ENCODE results near the gene MIXL1.

DNA sequence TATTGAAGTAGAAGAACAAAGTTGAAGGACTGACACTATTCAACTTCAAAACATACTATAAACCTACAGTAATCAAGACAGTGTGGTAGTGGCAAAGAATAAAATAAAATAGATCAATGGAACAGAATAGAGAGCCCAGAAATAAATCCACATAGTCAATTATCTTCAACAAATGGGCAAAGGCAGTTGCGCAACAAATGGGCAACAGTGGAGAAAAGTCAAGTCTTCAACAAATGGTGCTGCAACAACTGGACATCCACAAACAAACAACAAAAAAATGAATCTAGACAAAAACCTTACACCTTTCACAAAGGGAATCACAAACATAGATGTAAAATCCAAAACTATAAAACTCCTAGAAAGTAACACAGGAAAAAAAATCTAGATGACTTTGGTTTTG, 38.4 kb downstream of the MIXL1 start:
- TF ChIP-seq, protein P1, sequence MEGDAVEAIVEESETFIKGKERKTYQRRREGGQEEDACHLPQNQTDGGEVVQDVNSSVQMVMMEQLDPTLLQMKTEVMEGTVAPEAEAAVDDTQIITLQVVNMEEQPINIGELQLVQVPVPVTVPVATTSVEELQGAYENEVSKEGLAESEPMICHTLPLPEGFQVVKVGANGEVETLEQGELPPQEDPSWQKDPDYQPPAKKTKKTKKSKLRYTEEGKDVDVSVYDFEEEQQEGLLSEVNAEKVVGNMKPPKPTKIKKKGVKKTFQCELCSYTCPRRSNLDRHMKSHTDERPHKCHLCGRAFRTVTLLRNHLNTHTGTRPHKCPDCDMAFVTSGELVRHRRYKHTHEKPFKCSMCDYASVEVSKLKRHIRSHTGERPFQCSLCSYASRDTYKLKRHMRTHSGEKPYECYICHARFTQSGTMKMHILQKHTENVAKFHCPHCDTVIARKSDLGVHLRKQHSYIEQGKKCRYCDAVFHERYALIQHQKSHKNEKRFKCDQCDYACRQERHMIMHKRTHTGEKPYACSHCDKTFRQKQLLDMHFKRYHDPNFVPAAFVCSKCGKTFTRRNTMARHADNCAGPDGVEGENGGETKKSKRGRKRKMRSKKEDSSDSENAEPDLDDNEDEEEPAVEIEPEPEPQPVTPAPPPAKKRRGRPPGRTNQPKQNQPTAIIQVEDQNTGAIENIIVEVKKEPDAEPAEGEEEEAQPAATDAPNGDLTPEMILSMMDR (IDR thresholded peaks at IDR 0.05): no peak
- TF ChIP-seq EZH2 (IDR thresholded peaks at IDR 0.05): no peak
